Neural crest cell (in vitro differentiated cells): ENCODE results near the gene OGDH. TPM values are rescaled to one million over a fixed set of nuclear protein-coding genes. Genes with fewer than 3 reads are reported as not detected.
"Not testable (repeated sequence)": the region's sequence is repeated elsewhere in the genome, so short reads cannot be mapped to it uniquely, and the experiment has no call there.

Experiments used
- DNase-seq: peaks from one replicate; pipeline ENCODE4 v3.0.0; 2021; ENCODE audit warnings: low read depth, mixed read lengths, low spot score
- H3K27ac Mint-ChIP-seq: one replicate; pipeline ENCODE4 v1.8.0; 2021; ENCODE audit warnings: mild to moderate bottlenecking, mixed read lengths; ENCODE audit not compliant: unreplicated experiment
- H3K27me3 Mint-ChIP-seq: 2 replicates; pipeline ENCODE4 v1.8.0; 2021; ENCODE audit warnings: low read depth, mild to moderate bottlenecking, mixed read lengths
- H3K36me3 Mint-ChIP-seq: 2 replicates; pipeline ENCODE4 v1.8.0; 2021; ENCODE audit warnings: low read depth, mild to moderate bottlenecking, mixed read lengths
- H3K4me1 Mint-ChIP-seq: 2 replicates; pipeline ENCODE4 v1.8.0; 2021; ENCODE audit warnings: mixed read lengths
- H3K4me3 Mint-ChIP-seq: one replicate; pipeline ENCODE4 v1.8.0; 2021; ENCODE audit warnings: mild to moderate bottlenecking, mixed read lengths
- H3K9me3 Mint-ChIP-seq: 2 replicates; pipeline ENCODE4 v1.8.0; 2021; ENCODE audit warnings: mixed read lengths
- CTCF ChIP-seq: fragments of 200-600 bp; sonication (generic); conservative IDR thresholded peaks from 2 replicates; pipeline ENCODE4 v1.5.0; 2021; ENCODE audit warnings: antibody characterized with exemption, mild to moderate bottlenecking
- total RNA-seq: library from RNA; stranded (reverse); gene quantifications from 2 replicates; pipeline ENCODE4 v1.2.1, GENCODE V29; 2021

The OGDH gene
- total RNA-seq, 1 donor from 2014 or later, result 116 TPM

- H3K27me3 Mint-ChIP-seq, result peaks cover 31% of the 10 kb centered on the region
- peak overlapping the region; percentile 96 for H3K4me3 Mint-ChIP-seq
- no peak for TF ChIP-seq CTCF
- DNase-seq, result no peak
- H3K27ac Mint-ChIP-seq, result peak overlapping the region; percentile 97
- H3K36me3 Mint-ChIP-seq, result peaks cover 7% of the 10 kb centered on the region
- peaks cover 23% of the 10 kb centered on the region for H3K4me1 Mint-ChIP-seq
- no peaks in the 10 kb centered on the region for H3K9me3 Mint-ChIP-seq
These were observed 23.1 kb upstream of the OGDH start for GRCh38 chr7:44583146-44583865.

- no peaks in the 10 kb centered on the region for H3K4me1 Mint-ChIP-seq
- H3K27me3 Mint-ChIP-seq, result peaks cover 34% of the 10 kb centered on the region
- no peak for DNase-seq
- no peak overlapping the region for H3K27ac Mint-ChIP-seq
- peak; percentile 74 for TF ChIP-seq CTCF
- H3K36me3 Mint-ChIP-seq, result no peaks in the 10 kb centered on the region
- no peak overlapping the region for H3K4me3 Mint-ChIP-seq
- no peaks in the 10 kb centered on the region for H3K9me3 Mint-ChIP-seq
These were observed 18.4 kb upstream of the OGDH start for GRCh38 chr7:44587843-44588711.

GRCh38 chr7:44590910-44591309, 15.5 kb upstream of the OGDH start:
- Mint-ChIP-seq H3K36me3 (no peaks in the 10 kb centered on the region), H3K4me1 (no peaks in the 10 kb centered on the region), H3K9me3 (no peaks in the 10 kb centered on the region), H3K27ac (no peak overlapping the region), H3K4me3 (no peak overlapping the region), H3K27me3 (peaks cover 29% of the 10 kb centered on the region)
- no peak for TF ChIP-seq CTCF
- DNase-seq, result no peak

GRCh38 chr7:44595934-44596635, 10.3 kb upstream of the OGDH start:
- peaks cover 31% of the 10 kb centered on the region for H3K27me3 Mint-ChIP-seq
- no peaks in the 10 kb centered on the region for H3K4me1 Mint-ChIP-seq
- no peak overlapping the region for H3K27ac Mint-ChIP-seq
- no peaks in the 10 kb centered on the region for H3K36me3 Mint-ChIP-seq
- DNase-seq, result no peak
- H3K4me3 Mint-ChIP-seq, result no peak overlapping the region
- TF ChIP-seq CTCF, result no peak
- H3K9me3 Mint-ChIP-seq, result no peaks in the 10 kb centered on the region

GRCh38 chr7:44597181-44597580, 9.2 kb upstream of the OGDH start:
- not testable (repeated sequence) for DNase-seq, H3K4me1 Mint-ChIP-seq, H3K36me3 Mint-ChIP-seq, H3K4me3 Mint-ChIP-seq, H3K27ac Mint-ChIP-seq, H3K9me3 Mint-ChIP-seq
- peaks cover 39% of the 10 kb centered on the region for H3K27me3 Mint-ChIP-seq
